ENCODE results near the gene MORN2.
"Not testable (repeated sequence)": the region's sequence is repeated elsewhere in the genome, so short reads cannot be mapped to it uniquely, and the experiment has no call there.

The MORN2 gene

DNA sequence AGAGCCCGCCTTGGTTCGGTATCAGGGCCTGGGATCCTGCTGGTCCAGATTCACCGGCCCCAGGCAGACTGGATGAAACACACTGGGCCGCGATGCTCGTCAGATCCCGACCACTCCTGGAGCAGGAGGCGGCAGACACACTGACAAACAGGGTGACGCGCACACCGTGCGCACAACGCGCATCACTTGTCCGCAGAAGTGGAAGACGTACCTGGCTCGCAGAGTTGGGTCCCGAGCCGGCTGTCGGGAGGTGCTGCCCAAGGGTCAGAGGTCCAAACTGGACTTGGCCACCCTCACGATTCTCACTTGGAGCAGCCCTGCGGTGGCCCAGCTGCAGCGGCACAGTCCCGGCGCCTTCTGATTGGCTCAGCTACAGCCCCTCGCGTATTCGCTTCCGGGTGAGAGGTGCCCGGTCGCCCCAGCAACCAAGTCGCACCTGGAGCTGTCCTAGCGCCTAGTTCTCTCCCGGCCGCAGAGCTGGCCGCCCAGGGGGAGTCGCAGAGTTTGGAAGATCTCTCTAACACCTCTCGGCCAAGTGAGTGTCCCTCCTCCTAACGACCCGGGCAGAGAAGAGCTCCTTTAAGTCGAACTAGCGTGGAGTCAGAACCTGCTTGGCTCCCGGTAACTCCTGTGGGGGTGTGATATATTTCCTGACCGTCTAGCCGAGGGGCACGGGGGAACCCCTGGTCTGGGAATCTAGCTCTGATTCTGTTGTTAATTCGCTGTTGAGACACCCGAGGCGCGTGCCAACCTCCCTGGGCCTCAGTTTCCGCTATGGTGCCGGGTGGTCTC lies at the start of gene MORN2, which contains the start of gene DHX57:
TSS of gene MORN2 (plus strand) at position 401 of the 792 bp plus-strand sequence.
TSS of gene DHX57 (minus strand) at position 359 of the 792 bp plus-strand sequence. CDS start 7,529 bp downstream, outside the sequence.
- peak; percentile 95 for DNase-seq (ENCODE audit: low spot score)

DNA sequence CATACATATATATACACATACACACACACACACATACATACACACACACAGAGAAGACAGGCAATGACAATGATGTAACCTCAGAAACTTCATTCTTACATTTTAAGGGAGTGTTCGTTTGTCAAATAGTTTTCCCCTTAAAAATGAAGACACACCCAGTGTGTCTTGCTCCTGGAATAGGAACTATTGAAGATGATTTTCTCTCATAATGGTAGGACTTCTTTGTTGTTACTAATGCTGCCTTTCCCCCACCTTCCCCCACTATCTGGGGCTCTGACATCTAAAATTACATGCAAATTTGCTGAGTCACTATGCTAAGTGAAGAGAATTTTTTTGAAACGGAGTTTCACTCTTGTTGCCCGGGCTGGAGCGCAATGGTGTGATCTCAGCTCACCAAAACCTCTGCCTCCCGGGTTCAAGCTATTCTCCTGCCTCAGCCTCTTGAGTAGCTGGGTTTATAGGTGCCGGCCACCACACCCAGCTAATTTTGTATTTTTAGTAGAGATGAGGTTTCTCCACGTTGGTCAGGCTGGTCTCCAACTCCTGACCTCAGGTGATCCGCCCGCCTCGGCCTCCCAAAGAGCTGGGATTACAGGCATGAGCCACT lies 48.1 kb upstream of the MORN2 start:
- DNase-seq (ENCODE audit: low spot score), result not testable (repeated sequence)

DNA sequence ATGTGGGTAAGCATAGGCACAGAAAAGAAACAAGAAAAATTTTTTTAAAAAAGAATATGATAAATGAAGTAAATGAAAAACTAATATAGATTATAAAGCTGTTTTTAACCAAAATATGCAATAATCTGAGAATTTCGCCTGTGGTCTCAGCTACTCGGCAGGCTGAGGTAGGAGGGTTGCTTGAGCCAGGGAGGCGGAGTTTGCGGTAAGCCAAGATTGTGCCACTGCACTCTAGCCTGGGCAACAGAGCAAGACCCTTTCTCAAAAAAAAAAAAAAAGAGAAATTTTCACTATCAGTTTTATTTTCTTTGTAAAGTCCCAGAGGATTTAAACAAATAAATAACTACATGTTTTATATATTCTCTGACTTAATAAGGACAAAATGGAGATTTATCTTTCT lies 47.3 kb upstream of the MORN2 start:
- DNase-seq (ENCODE audit: low spot score), result no peak

DNA sequence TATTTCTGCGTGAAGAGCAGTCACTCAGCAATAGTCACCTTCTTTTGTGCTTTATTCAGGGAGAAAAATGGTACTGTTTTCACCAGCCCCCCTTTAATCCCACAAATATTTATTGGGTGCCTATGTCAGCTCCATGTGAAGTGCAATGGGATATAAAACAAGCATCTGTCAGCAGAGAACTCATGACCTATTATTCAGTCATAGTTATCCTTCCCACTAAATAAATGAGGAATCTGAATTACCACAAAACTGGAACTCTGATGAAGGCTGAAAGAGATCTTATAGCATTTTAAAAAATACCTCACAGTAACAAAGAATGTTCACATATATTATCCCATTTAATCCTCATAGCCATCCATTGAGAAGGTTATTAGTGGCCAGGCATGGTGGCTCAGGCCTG lies 45.8 kb upstream of the MORN2 start:
- DNase-seq (ENCODE audit: low spot score), result no peak

DNA sequence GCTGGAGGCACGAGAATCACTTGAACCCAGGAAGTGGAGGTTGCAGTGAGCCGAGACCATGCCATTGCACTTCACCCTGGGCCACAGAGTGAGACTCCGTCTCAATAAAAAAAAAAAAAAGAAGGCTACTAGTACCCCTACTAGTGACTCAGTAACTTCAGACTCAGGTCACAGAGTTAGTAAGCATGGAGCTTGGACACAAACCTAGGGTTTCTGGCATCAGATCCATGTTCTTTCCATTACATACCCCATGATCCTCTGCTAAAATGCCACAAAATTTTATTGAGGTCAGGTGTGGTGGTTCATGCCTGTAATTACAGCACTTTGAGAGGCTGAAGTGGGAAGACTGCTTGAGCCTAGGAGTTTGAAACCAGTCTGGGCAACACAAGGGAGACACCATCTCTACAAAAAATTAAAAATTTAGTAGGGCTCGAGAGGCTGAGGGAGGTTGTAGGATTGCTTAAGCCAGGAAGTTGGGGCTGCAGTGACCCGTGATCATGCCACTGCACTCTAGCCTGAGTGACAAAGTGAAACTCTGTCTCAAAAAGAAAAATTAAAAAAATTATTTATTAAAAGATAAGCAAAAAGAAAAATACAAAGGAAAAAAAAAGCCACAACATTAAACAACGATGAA lies 45.1 kb upstream of the MORN2 start:
- no peak for DNase-seq (ENCODE audit: low spot score)

DNA sequence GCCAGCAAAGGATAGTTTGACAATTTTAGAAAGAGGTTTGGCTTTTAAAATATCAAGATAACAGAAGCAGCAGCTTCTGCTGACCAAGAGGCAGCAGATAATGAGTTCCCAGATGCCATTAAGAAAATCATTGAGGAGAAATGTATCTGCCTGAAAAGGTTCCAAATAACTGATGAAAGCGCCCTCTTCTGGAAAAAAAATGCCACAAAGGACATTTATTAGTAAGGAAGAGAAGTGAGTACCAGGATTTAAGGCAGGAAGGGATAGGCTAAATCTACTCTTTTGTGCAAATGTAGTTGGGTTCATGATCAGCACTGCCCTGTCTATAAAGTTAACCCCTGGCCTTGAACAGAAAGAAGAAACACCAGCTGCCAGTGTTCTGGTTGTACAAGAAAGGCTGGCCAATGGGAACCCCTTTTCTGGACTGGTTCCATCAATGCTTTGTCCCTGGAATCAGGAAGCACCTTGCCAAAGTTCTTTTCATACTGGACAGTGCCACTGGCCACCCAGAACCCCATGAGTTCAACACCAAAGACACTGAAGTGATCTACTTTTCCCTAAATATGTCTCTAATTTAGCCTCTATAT lies 40.7 kb upstream of the MORN2 start:
- no peak for DNase-seq (ENCODE audit: low spot score)

DNA sequence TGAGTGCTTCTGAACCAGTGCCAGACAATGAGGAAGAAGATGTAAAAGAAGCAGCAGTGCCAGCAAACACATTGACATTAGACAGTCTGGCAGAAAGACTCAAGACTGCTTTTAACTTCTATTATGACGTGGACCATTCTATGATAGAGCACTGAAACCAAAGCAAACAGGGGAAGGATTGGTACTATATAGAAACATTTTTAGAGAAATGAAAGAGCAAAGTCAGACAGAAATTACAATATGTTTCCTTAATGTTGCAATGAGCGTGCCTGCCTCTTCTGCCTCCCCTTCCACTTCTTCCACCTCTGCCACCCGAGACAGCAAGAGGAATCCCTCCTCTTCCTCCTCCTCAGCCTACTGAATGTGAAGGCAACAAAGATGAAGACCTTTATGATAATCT lies 39.8 kb upstream of the MORN2 start:
- no peak for DNase-seq (ENCODE audit: low spot score)

DNA sequence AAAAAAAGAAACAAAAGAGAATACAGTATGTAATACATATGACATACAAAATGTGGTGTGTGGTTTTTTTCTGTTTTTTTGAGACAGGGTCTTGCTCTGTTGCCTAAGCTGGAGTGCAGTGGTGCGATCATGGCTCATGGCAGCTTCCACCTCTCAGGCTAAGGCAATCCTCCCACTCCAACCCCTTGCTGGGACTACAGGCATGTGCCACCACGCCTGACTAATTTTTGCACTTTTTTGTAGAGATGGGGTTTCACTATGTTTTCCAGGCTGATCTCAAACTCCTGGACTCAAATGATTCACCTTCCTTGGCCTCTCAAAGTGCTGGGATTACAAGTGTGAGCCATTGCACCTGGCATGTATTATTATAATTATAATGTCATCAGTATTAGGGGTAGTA lies 39.0 kb upstream of the MORN2 start:
- no peak for DNase-seq (ENCODE audit: low spot score)

DNA sequence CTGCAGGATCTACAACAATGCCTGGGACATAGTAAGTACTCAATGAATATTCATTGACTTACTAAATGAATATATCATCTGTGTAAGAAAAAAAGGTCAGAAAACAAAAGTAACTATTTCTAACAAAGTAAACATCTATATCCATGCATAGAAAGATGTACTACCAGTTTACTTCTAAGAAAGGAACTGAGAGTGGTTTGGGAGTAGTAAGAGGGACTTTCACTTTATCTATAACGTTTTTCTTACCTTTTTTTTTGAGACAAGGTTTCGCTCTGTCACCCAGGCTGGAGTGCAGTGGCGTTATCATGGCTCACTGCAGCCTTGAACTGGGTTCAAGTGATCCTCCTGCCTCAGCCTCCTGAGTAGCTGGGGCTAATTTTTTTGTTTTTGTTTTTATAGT lies 25.7 kb upstream of the MORN2 start:
- DNase-seq (ENCODE audit: low spot score), result no peak

DNA sequence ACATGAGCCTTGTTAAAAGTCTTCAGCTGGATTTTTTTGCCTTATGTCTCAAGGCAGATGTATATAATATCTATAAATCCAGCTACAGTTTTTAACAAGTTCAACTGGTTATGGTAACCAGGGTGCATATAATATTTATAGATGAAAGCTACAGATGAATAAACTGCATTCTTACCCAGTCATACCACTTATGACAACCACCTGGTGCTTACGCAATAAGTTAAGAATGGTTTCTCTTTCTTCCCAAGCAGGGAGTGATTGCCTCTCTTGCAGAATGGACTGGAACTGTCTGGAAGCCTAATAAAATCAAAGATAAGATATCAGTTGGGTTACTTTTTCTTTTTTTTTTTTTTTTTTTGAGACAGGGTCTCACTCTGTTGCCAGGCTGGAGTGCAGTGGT lies 19.6 kb upstream of the MORN2 start:
- no peak for DNase-seq (ENCODE audit: low spot score)

DNA sequence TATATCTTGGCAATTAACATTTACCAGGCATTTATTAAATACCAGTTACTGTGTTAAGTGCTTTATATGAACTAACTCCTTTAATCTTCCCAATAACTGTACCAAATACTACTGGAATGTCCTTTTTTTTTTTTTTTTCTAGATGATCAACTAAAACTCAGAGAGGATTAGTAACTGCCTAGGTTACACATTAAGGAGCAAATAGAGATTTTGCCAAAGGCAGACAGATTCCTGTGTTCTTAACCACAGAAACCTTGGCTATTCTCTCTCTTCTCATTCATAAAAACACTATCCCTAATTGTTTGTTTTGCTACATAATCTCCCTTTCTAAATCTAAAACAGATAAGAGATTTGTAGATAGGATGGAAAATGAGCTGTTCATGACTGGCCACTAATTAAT lies 13.3 kb upstream of the MORN2 start:
- DNase-seq (ENCODE audit: low spot score), result no peak

DNA sequence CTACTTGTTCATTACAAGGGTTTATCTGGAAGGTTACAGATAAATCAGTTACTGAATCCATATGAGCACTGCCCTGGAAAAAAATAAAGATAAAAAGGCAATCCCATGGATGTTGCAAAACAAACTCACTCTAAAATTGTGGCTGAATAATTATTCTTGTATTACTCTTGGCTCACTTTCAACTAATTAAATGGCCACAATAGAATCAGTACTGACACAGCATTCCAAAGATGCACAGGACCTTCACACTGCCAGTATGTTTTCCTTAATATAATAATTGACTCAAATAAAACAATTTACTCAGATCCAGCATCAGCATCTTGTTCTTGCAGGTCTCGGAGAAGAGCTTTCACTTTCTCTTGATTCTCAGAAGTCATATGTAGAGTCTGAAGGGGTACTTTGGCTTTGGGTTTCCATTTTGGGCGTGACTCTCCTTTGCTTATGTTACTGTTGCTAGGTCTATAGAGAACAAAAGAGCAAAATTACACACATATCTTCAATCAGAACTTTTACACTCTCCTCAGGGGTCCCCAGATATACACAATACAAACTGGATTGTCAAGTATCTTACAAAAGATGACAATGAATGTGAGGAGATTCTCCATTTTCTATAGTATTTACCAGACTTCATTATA lies 12.6 kb upstream of the MORN2 start:
- DNase-seq (ENCODE audit: low spot score), result no peak

DNA sequence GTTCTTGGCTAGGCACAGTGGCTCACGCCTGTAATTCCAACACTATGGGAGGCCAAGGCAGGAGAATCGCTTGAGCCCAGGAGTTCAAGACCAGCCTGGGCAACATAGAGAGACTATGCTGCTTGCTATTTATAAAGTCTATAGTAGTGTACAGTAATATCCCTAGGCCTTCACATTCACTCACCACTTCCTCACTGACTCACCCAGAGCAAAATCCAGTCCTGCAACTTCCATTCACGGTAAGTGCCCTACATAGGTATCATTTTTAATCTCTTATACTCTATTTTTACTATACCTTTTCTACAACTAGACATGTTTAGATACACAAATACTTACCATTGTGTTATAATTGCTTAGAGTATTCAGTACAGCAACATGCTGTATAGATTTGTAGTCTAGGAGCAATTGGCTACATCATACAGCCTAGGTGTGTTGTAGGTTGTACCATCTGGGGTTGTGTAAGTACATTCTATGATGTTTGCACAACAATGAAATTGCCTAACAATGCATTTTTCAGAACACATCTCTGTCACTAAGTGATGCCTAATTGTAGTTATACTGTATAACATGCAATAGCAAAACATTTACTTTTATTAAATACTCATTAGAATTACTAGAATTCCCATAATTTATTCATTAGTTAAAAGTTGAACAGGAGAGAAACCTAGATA lies 8.9 kb upstream of the MORN2 start:
- DNase-seq (ENCODE audit: low spot score), result no peak

DNA sequence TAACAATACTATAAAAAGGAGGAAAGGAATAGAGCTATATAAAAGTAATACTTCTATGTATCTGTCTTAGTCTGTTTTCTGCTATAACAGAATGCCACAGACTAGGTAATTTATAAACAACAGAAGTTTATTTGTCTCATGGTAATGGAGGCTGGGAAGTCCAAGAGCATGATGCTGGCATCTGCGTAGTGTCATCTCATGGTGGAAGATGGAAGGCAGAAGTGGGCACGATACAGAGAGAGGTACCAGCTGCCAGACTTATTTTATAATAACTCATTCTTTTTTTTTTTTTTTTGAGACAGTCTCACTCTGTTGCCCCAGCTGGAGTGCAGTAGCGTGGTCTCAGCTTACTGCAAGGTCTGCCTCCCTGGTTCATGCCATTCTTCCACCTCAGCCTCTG lies 4.3 kb upstream of the MORN2 start:
- no peak for DNase-seq (ENCODE audit: low spot score)

DNA sequence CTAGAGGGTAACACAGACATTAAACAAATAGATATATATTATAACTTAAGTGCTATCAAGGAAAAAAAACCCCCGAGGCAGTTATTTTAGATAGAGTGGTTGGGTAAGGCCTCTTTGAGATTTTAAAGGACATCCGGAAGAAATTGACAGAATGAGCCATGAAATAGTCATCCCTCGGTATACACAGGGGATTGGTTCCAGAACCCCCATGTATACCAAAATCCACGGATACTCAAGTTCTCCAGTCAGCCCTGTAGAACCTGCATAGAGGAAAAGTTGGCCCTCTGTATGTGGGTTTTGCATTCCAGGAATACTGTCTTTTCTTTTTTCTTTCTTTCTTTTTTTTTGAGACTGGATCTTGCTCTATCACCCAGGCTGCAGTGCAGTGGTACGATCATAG lies 2.0 kb upstream of the MORN2 start:
- DNase-seq (ENCODE audit: low spot score), result no peak

DNA sequence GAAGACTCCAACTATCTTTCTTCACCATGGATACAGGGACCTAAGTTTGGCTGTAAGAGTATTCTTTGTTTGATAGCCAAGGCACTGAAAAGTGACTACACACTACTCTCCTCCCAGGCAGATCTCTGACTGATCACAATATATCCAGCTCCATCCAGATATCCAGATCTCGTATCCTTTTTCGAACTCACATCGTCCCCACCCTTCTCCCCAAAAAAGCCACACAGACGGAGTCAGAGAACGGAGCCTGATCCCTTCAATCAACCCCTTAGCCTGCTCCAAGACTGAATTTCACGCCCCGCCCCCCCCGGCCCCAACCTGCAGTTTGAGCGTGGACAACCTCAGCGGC lies 575 bp upstream of the MORN2 start:
- DNase-seq (ENCODE audit: low spot score), result no peak

DNA sequence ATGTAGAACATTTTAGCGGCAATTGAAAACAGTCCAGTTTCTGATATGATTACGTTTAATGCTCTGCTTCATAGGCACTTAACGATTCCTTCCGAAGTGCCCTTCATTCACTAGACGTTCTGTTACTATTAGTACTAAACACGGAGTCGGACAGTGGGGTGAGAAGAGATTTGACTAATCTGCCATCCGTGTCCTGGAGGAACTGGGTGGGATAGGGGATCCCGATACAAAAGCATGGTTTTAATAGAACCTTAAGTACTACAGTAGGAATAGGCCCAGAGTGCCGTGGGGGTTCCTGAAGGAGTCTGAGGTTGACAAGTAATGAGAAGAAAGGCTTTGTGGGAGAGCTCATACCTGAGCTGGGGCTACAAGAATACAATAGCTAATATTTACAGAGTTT lies 631 bp downstream of the MORN2 start:
- DNase-seq (ENCODE audit: low spot score), result no peak

DNA sequence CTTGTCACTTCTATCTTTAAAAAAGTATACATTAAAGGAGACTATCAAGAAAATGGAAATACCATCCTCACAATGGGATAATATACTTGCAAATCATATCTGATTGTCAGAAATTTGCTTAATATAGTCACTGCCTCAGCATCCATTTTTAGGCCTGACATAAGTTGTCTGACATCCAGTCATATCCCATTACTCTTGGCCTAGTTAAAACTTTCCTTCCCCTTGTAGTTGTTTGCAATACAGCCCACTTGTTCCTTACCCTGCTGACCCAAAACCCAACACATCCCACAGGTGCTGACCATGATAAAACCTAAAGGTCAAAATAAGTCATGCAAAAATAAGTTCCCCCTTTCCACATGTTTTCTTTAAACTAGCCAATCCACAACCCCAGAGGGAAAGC lies 10.3 kb downstream of the MORN2 start:
- no peak for DNase-seq (ENCODE audit: low spot score)

DNA sequence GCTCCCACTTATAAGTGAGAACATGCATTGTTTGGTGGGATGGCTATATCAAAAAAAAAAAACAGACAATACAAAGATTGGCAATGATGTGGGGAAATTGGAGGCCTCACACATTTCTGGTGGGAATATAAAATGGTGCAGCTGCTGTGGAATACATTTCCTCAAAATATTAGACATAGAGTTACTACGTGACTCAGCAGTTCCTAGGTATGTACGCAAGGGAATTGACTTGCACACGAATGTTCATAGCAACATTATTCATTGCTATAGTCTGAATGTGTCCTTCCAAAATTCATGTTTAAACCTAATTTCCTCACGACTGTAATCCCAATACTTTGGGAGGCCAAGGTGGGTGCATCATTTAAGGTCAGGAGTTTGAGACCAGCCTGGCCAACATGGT lies 11.6 kb downstream of the MORN2 start:
- no peak for DNase-seq (ENCODE audit: low spot score)

DNA sequence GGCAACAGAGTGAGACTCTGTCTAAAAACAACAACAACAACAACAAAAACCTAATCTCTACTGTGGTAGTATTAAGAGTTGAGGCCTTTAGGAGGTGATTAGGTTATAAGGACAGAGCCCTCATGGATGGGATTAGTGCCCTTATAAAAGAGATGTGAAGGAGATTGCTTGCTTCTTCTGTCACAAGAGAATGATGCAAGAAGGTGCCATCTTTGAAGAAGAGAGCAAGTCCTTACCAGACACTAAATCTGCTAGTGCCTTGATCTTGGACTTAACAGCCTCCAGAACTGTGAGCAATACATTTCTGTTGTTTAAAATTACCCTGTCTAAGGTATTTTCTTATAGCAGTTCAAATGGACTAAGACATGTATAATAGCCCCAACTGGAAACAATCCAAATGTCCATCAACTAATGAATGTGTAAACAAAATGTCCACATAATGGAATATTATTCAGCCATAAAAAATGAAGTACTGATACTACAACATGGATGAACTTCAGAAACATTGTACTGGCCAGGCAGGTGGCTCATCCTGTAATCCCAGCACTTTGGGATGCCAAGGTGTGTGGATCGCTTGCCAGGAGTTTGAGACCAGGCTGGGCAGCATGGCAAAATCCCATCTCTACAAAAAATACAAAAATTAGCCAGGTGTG lies 12.3 kb downstream of the MORN2 start:
- no peak for DNase-seq (ENCODE audit: low spot score)

DNA sequence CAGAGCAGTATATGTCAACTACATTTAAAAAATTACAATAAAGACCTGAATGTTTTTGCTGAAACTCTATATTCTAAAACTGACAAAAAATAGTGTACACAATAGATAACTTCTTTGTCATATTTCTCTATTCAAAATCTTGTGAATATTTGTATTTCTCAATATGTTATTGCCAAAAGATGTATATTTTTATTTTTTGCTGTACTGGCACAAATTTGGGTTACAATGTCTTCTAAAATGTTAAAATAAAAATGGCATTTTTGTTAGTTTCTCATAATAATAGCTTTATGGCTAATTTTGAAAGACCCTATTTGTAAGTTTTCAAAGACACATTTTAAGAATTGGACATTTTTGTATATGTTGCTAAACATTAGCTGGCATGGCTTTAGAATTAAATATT lies 13.3 kb downstream of the MORN2 start:
- no peak for DNase-seq (ENCODE audit: low spot score)

Measured in left forelimb (tissue), 1 donor.